HG03045 (cell line): Measurements from ENCODE around the gene PLEKHM3.
"Not testable (repeated sequence)": the region's sequence is repeated elsewhere in the genome, so short reads cannot be mapped to it uniquely, and the experiment has no call there.

Experiments
- ATAC-seq: cut with Tn5 transposase; IDR thresholded peaks from one replicate; pipeline ENCODE4 v1.9.1; 2021; ENCODE audit warnings: mild to moderate bottlenecking, moderate library complexity; ENCODE audit not compliant: unreplicated experiment

The PLEKHM3 gene

GRCh38 chr2:208037564-208038487, 12.5 kb upstream of the PLEKHM3 start:
- no peak for ATAC-seq

GRCh38 chr2:208036357-208036756, 11.0 kb upstream of the PLEKHM3 start:
- no peak for ATAC-seq

- ATAC-seq = no peak
Observed at GRCh38 chr2:208034503-208035140, 9.3 kb upstream of the PLEKHM3 start.

GRCh38 chr2:208033701-208034502, 8.6 kb upstream of the PLEKHM3 start:
- peak; percentile 94 for ATAC-seq

GRCh38 chr2:208031608-208032019, 6.3 kb upstream of the PLEKHM3 start:
- no peak for ATAC-seq

- ATAC-seq = peak; percentile 29
Observed at GRCh38 chr2:208025814-208026184, 472 bp upstream of the PLEKHM3 start.

GRCh38 chr2:208024091-208024490, 1.2 kb downstream of the PLEKHM3 start:
- no peak for ATAC-seq

- ATAC-seq = no peak
Observed at GRCh38 chr2:208020253-208020652, 5.1 kb downstream of the PLEKHM3 start.

GRCh38 chr2:208018124-208018712, 7.1 kb downstream of the PLEKHM3 start:
- ATAC-seq = not testable (repeated sequence)

- ATAC-seq = no peak
Observed at GRCh38 chr2:208017721-208018120, 7.6 kb downstream of the PLEKHM3 start.

GRCh38 chr2:208015475-208015874, 9.9 kb downstream of the PLEKHM3 start:
- no peak for ATAC-seq

- ATAC-seq = no peak
Observed at GRCh38 chr2:208013285-208014178, 11.8 kb downstream of the PLEKHM3 start.

- no peak for ATAC-seq
Observed at GRCh38 chr2:208012449-208012848, 12.9 kb downstream of the PLEKHM3 start.

GRCh38 chr2:208010506-208010905, 14.8 kb downstream of the PLEKHM3 start:
- no peak for ATAC-seq

GRCh38 chr2:208006833-208007232, 18.5 kb downstream of the PLEKHM3 start:
- peak; percentile 66 for ATAC-seq

- ATAC-seq = no peak
Observed at GRCh38 chr2:208006337-208006736, 19.0 kb downstream of the PLEKHM3 start.

- ATAC-seq = no peak
Observed at GRCh38 chr2:208001924-208002323, 23.4 kb downstream of the PLEKHM3 start.

GRCh38 chr2:208000701-208001395, 24.5 kb downstream of the PLEKHM3 start:
- no peak for ATAC-seq

GRCh38 chr2:207996848-207997247, 28.5 kb downstream of the PLEKHM3 start:
- ATAC-seq = no peak
